NCI-H2171 treated with DMSO at 0.1 percent for 48 hours (cell line): Measurements from ENCODE around the gene KIF22.
"Not testable (repeated sequence)": the region's sequence is repeated elsewhere in the genome, so short reads cannot be mapped to it uniquely, and the experiment has no call there.

Experiments used
- DNase-seq: peaks from one replicate; lab custom pipeline; 2025; lab: John Stamatoyannopoulos, UW

The KIF22 gene

GRCh38 chr16:29815032-29815721 is 24.6 kb downstream of the KIF22 start:
- DNase-seq, result peak; percentile 37

DNA sequence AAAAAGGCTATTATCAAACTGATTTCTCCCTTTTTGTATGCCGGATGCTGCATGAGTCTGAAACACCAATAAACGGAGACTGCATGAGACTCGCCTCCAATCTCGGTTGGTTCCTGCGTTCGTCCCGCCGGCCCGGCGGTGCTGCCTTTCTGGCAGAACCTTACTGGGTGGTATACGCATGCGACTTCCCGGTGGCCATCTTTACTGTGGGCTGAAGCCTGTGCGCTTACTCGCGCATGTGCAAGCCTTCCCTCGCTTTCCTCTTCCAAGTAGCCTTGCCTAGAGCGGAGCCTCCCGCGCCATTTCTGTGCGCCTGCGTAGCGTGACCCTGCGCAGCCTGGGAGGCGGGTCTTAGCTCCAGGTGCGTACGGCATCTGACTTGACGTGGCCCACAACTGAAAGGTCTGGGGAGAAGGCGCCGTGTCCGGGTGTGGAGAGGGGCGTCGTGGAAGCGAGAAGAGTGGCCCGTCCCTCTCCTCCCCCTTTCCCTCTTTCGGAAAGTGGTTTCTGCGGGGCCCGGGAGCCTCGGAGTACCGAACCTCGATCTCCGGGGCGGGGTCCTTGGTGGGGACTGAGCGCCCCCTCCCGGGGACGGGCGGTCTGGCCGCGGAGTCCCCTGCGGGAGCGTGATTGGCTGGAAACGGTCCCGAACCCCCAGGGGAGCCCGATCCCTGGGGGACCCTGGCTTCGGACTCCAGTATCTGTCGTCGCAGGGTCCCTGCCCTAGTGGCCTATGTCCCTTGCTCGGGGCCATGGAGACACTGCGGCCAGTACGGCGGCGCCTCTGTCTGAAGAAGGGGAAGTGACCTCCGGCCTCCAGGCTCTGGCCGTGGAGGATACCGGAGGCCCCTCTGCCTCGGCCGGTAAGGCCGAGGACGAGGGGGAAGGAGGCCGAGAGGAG is 25.5 kb downstream of the KIF22 start, which contains the start of gene PAGR1:
Gene PAGR1 (plus strand): TSS at position 360 of the 901 bp plus-strand sequence. CDS start 374 bp downstream, at position 734.
- DNase-seq, result peak; percentile 100

DNA sequence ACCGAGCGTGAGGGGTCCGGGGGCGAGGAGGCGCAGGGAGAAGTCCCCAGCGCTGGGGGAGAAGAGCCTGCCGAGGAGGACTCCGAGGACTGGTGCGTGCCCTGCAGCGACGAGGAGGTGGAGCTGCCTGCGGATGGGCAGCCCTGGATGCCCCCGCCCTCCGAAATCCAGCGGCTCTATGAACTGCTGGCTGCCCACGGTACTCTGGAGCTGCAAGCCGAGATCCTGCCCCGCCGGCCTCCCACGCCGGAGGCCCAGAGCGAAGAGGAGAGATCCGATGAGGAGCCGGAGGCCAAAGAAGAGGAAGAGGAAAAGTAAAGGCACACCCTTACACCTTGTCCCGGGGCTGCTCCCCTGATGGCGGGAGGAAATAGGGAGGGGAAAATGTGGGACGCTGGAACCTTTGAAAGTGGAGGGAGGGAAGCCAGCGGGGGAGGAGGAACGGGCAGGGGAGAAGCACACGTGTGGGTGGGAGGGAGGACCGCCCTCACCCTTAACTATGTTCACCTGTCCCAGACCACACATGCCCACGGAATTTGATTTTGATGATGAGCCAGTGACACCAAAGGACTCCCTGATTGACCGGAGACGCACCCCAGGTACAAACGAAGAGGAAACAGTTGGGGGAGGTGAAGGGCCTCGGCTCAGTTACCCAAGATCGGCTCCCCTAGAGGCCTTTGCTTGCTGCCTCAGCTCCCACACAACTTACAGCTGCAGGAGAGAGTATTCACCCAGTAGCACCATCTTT is 26.3 kb downstream of the KIF22 start:
- DNase-seq, result peak; percentile 80

DNA sequence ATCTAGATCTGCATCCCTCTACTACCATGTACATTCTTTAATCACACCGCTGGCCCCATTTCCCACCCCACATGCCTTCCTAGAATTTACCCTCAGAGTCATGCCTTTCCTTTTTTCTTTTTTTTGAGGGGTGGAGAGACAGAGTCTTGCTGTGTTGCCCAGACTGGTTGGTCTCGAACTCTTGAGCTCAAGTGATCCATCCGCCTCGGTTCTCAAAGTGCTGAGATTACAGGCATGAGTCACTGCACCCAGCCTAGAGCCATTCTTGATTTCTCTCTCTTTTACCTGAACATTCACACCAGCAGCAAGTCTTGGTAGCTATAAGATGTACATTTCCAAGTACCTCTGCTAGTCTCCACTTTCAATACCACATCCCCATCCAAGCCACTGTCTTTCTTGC is 27.5 kb downstream of the KIF22 start:
- no peak for DNase-seq

- DNase-seq, result no peak
Measured at GRCh38 chr16:29819506-29819905, 29.0 kb downstream of the KIF22 start.

GRCh38 chr16:29820271-29820701 is 29.7 kb downstream of the KIF22 start, which contains the start of gene MVP:
TSS of gene MVP (plus strand) at chr16:29820462. CDS start at chr16:29830550, 10,088 bp downstream.
- DNase-seq, result peak; percentile 87

DNA sequence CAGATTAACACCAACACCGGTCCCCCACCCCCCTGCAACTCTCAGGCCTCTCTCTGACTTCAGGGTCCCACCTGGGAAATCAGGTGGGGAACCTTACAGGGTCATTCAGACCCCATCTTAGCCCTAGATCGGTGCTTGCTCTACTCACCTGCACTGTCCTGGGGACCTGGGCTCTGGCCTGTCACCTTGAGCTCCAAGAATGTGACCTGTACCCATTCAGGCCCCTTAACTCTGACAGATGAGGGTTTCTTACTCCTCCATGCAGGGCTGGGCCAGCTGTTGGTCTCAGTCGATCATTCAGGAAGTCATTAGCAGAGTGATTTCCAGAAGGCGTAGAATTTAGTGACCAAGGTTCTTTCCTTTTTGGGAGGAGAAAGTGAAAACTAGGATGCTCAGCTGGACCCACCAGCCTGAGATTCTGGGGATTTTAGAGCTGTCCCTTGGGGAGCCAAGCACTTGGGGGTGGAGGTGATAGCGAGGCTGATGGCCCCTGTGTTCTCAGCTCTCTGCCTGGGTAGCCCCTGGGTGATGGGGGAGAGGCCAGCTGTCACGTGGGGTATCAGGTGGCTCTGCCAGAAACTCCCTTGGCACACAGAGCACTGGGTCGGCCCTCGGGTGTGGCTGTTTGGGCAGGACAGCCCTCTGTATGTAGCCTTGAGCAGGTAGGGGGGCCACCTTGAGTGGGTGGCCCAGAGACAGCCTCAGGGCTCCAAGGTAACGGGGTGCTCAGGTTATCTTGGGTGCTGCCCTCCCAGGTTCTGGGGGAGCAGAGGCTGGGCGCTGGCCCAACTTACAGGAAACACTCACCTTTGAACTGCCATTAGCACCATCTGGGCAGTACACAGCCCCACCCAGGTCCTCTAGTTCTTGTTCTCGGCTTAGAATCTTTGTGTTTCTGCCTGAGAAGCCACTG is 30.4 kb downstream of the KIF22 start:
- peak; percentile 31 for DNase-seq

- no peak for DNase-seq
Measured at GRCh38 chr16:29821643-29822115, 31.1 kb downstream of the KIF22 start.

- DNase-seq, result no peak
Measured at GRCh38 chr16:29824589-29825144, 34.1 kb downstream of the KIF22 start.

DNA sequence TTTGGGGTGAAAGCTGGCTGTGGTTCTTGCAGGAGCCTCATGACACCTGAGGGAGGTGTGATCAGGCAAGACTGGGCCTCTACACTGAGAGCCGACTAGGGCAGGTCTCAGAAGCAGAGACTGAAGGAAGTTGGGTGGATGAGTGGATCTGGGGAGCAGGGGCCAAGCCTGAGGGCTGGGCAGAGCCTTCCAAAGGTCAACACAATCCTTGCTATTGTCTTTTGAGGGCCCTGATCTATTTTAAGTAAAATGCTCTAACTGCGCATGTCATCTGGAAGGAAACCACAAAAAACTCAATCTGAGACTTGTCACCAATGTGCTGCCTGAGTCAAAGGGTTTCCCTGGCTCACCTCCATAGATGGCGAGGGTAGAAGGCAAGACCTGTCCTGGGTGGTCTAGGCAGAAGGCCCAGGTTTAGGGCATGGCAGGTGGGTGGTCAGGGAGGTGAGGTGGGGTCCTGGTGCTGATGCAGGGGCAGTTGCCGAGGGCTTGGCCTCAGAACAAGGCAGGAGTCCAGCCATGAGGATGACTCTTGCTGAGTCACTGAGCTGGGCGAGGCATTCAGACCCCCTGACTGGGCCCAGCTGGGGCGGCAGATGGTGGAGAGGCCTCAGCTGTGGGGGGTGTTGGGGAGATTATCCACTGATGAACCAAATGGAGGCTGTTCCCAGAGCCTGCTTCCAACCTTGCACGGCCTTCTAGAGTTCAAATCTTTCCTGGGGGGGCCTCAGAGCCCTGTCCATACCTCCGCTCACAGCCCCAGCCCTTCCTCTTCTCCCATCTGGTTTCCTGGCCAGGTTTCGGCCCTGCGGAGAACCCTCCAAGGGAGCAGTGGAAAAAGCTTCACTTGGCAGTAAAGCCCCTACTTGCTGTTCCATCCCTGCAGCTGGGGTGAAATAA is 34.8 kb downstream of the KIF22 start:
- peak; percentile 90 for DNase-seq

GRCh38 chr16:29826342-29826695 is 35.8 kb downstream of the KIF22 start:
- no peak for DNase-seq

GRCh38 chr16:29830774-29831173 is 40.2 kb downstream of the KIF22 start:
- DNase-seq, result no peak

- no peak for DNase-seq
Measured at GRCh38 chr16:29831490-29831889, 40.9 kb downstream of the KIF22 start.

GRCh38 chr16:29833219-29833618 is 42.7 kb downstream of the KIF22 start:
- not testable (repeated sequence) for DNase-seq

DNA sequence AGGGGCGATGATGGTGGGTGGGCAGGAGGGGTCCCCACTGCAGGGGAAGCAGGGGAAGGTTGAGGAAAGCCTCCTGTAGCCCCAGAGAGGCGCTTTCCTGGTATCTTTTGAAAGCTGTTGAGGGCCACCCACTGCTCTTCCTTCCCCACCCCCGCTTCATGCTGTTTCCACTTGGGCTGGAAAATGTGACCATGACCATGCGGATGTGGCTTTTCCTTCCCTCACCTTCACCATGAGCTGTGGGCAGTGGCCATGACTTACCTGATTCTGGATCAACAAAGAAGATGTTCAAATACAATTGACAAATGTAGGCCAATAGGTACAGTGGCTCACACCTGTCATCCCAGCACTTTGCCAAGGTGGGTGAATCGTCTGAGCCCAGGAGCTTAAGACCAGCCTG is 43.5 kb downstream of the KIF22 start:
- no peak for DNase-seq

DNA sequence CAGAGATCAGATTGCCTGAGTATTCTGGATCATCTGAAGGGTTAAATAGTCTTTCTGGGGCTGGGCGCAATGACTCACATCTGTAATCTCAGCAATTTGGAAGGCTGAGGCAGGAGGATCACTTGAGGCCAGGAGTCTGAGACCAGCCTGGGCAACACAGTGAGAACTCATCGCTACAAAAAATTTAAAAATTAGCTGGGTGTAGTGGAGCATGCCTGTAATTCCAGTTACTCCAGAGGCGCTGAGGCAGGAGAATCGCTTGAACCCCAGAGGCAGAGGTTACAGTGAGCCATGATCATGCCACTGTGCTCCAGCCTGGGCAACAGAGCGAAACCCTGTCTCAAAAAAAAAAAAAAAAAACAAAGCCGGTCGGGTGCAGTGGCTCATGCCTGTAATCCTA is 45.4 kb downstream of the KIF22 start:
- DNase-seq, result no peak

DNA sequence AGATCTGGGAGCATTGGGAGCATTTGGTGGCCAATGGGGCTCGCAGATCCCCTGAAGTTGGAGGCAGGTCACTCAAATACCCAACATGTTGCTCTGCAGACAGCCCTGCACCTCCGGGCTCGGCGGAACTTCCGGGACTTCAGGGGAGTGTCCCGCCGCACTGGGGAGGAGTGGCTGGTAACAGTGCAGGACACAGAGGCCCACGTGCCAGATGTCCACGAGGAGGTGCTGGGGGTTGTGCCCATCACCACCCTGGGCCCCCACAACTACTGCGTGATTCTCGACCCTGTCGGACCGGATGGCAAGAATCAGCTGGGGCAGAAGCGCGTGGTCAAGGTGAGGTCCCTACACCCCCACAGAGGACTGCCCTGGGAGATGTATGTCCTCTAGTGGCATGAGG is 46.1 kb downstream of the KIF22 start:
- DNase-seq, result no peak

DNA sequence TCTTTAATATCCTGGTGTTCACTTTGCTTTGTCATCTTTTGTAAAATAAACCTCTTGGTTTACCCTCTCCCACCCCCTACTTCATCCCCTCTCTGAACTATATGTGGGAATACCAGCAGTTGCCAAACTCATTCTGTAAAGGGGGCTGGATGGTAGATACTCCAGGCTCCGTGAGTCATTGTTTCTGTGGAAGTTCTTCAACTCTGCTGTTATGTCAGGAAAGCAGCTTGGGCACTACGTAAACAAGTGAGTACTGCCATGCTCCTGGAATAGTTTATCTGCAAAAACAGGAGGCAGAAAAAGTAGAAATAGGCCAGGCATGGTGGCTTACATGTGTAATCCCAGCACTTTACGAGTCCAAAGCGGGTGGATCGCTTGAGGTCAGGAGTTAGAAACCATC is 47.3 kb downstream of the KIF22 start:
- DNase-seq, result no peak

DNA sequence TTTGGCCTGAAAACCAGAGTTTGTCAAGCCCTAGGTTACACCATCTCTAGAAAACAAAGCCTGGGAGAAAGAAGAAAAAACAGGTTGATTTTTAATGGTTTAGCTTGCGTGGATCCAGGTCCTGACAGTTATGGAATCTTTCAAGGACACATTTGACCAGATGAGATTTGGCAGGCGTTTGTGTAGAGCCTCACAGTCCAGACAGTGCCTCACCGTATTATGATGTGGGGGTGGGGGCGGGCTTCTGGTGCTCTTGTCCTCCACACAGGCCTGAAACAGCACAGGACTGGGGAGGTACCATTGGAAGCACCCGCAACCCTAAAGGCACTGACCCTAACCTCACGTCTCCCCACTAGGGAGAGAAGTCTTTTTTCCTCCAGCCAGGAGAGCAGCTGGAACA is 49.3 kb downstream of the KIF22 start:
- no peak for DNase-seq

GRCh38 chr16:29840240-29840639 is 49.7 kb downstream of the KIF22 start:
- DNase-seq, result no peak
